Stimulated activated CD8-positive, alpha-beta memory T cell treated with anti-CD3 and anti-CD28 coated beads, Interleukin-7, amount 100 ng/mL, for 24 hours (primary cell): ENCODE data around the gene CCDC69.
"Not testable (repeated sequence)": the region's sequence is repeated elsewhere in the genome, so short reads cannot be mapped to it uniquely, and the experiment has no call there.

Source experiments
- DNase-seq: peaks from one replicate; pipeline ENCODE4 v3.0.0-alpha.2; 2020; ENCODE audit warnings: low read depth

CCDC69 gene

GRCh38 chr5:151245680-151246219 lies 21.9 kb upstream of the CCDC69 start:
- no peak for DNase-seq

- DNase-seq = no peak
Measured at GRCh38 chr5:151244206-151244605, 20.3 kb upstream of the CCDC69 start.

- no peak for DNase-seq
Measured at GRCh38 chr5:151243564-151243963, 19.7 kb upstream of the CCDC69 start.

GRCh38 chr5:151243127-151243526 lies 19.2 kb upstream of the CCDC69 start:
- DNase-seq = no peak

- DNase-seq = no peak
Measured at GRCh38 chr5:151240924-151241635, 17.2 kb upstream of the CCDC69 start.

- DNase-seq = not testable (repeated sequence)
Measured at GRCh38 chr5:151240268-151240835, 16.5 kb upstream of the CCDC69 start.

- peak; percentile 51 for DNase-seq
Measured at GRCh38 chr5:151239237-151239861, 15.5 kb upstream of the CCDC69 start.

GRCh38 chr5:151238303-151238741 lies 14.4 kb upstream of the CCDC69 start:
- DNase-seq = no peak

GRCh38 chr5:151237685-151238084 lies 13.8 kb upstream of the CCDC69 start:
- DNase-seq = no peak

GRCh38 chr5:151236888-151237287 lies 13.0 kb upstream of the CCDC69 start:
- no peak for DNase-seq

GRCh38 chr5:151235239-151235571 lies 11.3 kb upstream of the CCDC69 start:
- DNase-seq = not testable (repeated sequence)

- no peak for DNase-seq
Measured at GRCh38 chr5:151234476-151235238, 10.8 kb upstream of the CCDC69 start.

GRCh38 chr5:151233616-151234085 lies 9.8 kb upstream of the CCDC69 start:
- no peak for DNase-seq

- no peak for DNase-seq
Measured at GRCh38 chr5:151231359-151231758, 7.5 kb upstream of the CCDC69 start.

- DNase-seq = no peak
Measured at GRCh38 chr5:151230048-151230680, 6.3 kb upstream of the CCDC69 start.

- DNase-seq = no peak
Measured at GRCh38 chr5:151228986-151229385, 5.1 kb upstream of the CCDC69 start.

- DNase-seq = no peak
Measured at GRCh38 chr5:151227918-151228447, 4.1 kb upstream of the CCDC69 start.

GRCh38 chr5:151225475-151225874 lies 1.6 kb upstream of the CCDC69 start:
- no peak for DNase-seq

GRCh38 chr5:151225071-151225470 lies 1.2 kb upstream of the CCDC69 start:
- no peak for DNase-seq

GRCh38 chr5:151224372-151224771 lies 480 bp upstream of the CCDC69 start:
- DNase-seq = no peak

GRCh38 chr5:151222790-151223446 lies 974 bp downstream of the CCDC69 start:
- no peak for DNase-seq
